Measurements from ENCODE around the gene MSX1.

Gene MSX1

GRCh38 chr4:4857809-4858508 lies 1.5 kb upstream of the MSX1 start:
- no peak for DNase-seq (ENCODE audit: low read depth in 2 of 2)

GRCh38 chr4:4858527-4859324 lies 739 bp upstream of the MSX1 start:
- no peak for DNase-seq (ENCODE audit: low read depth in 2 of 2)

GRCh38 chr4:4859799-4860599 lies 534 bp downstream of the MSX1 start:
- no peak for DNase-seq (ENCODE audit: low read depth in 2 of 2)

GRCh38 chr4:4860600-4861389 lies 1.3 kb downstream of the MSX1 start:
- DNase-seq (ENCODE audit: low read depth in 2 of 2), result no peak

GRCh38 chr4:4861390-4862018 lies 2.0 kb downstream of the MSX1 start:
- DNase-seq (ENCODE audit: low read depth in 2 of 2), result no peak

GRCh38 chr4:4862071-4862551 lies 2.6 kb downstream of the MSX1 start:
- DNase-seq (ENCODE audit: low read depth in 2 of 2), result no peak

GRCh38 chr4:4862665-4863482 lies 3.4 kb downstream of the MSX1 start:
- DNase-seq (ENCODE audit: low read depth in 2 of 2), result no peak

GRCh38 chr4:4864443-4864939 lies 5.0 kb downstream of the MSX1 start:
- no peak for DNase-seq (ENCODE audit: low read depth in 2 of 2)

- no peak for DNase-seq (ENCODE audit: low read depth in 2 of 2)
These were observed 5.7 kb downstream of the MSX1 start for GRCh38 chr4:4864940-4865704.

GRCh38 chr4:4865705-4866123 lies 6.2 kb downstream of the MSX1 start:
- no peak for DNase-seq (ENCODE audit: low read depth in 2 of 2)

- DNase-seq (ENCODE audit: low read depth in 2 of 2), result no peak
These were observed 6.8 kb downstream of the MSX1 start for GRCh38 chr4:4866124-4866865.

GRCh38 chr4:4866866-4867374 lies 7.5 kb downstream of the MSX1 start:
- DNase-seq (ENCODE audit: low read depth in 2 of 2), result no peak

- DNase-seq (ENCODE audit: low read depth in 2 of 2), result no peak
These were observed 8.0 kb downstream of the MSX1 start for GRCh38 chr4:4867375-4868039.

- DNase-seq (ENCODE audit: low read depth in 2 of 2), result no peak
These were observed 8.7 kb downstream of the MSX1 start for GRCh38 chr4:4868040-4868757.

- no peak for DNase-seq (ENCODE audit: low read depth in 2 of 2)
These were observed 9.6 kb downstream of the MSX1 start for GRCh38 chr4:4868758-4869723.

Data from stimulated activated CD8-positive, alpha-beta memory T cell treated with anti-CD3 and anti-CD28 coated beads, Interleukin-7, amount 100 ng/mL, for 4 hours (primary cell).